ENCODE measurements around the gene ZNF710. TPM values are rescaled to one million over a fixed set of nuclear protein-coding genes. Genes with fewer than 3 reads are reported as not detected.

The ZNF710 gene
- total and polyA plus RNA-seq, 2 donors (not counting 3 experiments of a cell fraction or from before 2014, with no cell fraction given): 8.9 to 32.4 TPM

- Histone ChIP-seq H4K20me1 (replicated peaks; ENCODE audit: control insufficient read depth, extremely low read depth, insufficient read depth, low read length) (no peaks in the 10 kb centered on the region), H3K9me1 (replicated peaks; ENCODE audit: control insufficient read depth, extremely low read depth, insufficient read depth, low read length) (no peaks in the 10 kb centered on the region), H3K36me3 (ENCODE audit: control insufficient read depth in 2 of 2, extremely low read depth in 1 of 2, insufficient read depth in 2 of 2, low read length in 2 of 2) (no peaks in the 10 kb centered on the region), H2AFZ (ENCODE audit: low read depth, low read length) (no peak overlapping the region), H3K4me3 (replicated peaks in 1 of 3; ENCODE audit: insufficient read depth in 1 of 3, low read depth in 1 of 3, low read length in 3 of 3) (no peak overlapping the region), H3K4me1 (ENCODE audit: control insufficient read depth, extremely low read depth, insufficient read depth, low read length) (no peaks in the 10 kb centered on the region), H3K79me2 (ENCODE audit: control insufficient read depth, insufficient read depth, low read length) (no peaks in the 10 kb centered on the region), H3K4me2 (ENCODE audit: insufficient read depth, low read length) (no peak overlapping the region), H3K9me3 (replicated peaks; ENCODE audit: control insufficient read depth, insufficient read depth, low read length) (no peaks in the 10 kb centered on the region), H3K27ac (ENCODE audit: insufficient read depth, low read depth, low read length) (no peak overlapping the region), H3K9ac (replicated peaks; ENCODE audit: extremely low read depth, insufficient read depth, low read length) (no peak overlapping the region), H3K27me3 (ENCODE audit: control insufficient read depth in 2 of 2, insufficient read depth in 2 of 2, low read length in 2 of 2) (no peaks in the 10 kb centered on the region)
- intact Hi-C loops (cut with micrococcal nuclease) (no loop called here), dilution Hi-C loops (cut with MboI; ENCODE audit: extremely low pct_ligation_motif_present, low sequenced_read_pairs) (no loop called here)
- CTCF ChIA-PET: interaction anchor here (0.9 to 1.2 kb wide), 2 partner anchors 11 to 26 kb away, joined by 6 read pairs; no protein-coding TSS in a partner anchor
- DNase-seq (ENCODE audit: low read depth, low spot score) (no peak), FAIRE-seq (peak; percentile 21)
- POLR2A ChIA-PET: no interaction called here
- TF ChIP-seq FOS (IDR thresholded peaks at IDR 0.05; ENCODE audit: borderline replicate concordance, insufficient read depth, low read length) (no peak), MAX (IDR thresholded peaks at IDR 0.05; ENCODE audit: insufficient read depth, insufficient read length) (no peak), CTCF (IDR thresholded peaks at IDR 0.05; ENCODE audit: extremely low read depth in 1 of 2, insufficient read depth in 1 of 2, low read depth in 1 of 2, low read length in 2 of 2) (no peak), EZH2 (IDR thresholded peaks at IDR 0.05; ENCODE audit: borderline replicate concordance, low read depth, low read length, severe bottlenecking) (no peak), POLR2AphosphoS5 (IDR thresholded peaks at IDR 0.05; ENCODE audit: insufficient read depth, low read depth, low read length) (no peak), JUN (IDR thresholded peaks at IDR 0.05; ENCODE audit: borderline replicate concordance, insufficient read depth, insufficient read length, low read depth) (no peak), MYC (IDR thresholded peaks at IDR 0.05; ENCODE audit: low read depth, low read length) (no peak), POLR2A (IDR thresholded peaks at IDR 0.05; ENCODE audit: low read depth, low read length) (no peak), GATA2 (IDR thresholded peaks at IDR 0.05; ENCODE audit: insufficient read depth, insufficient read length, low read depth, low read length) (no peak)
- no TSS peak for BruUV-seq (replicated peaks)
These were observed 36.7 kb upstream of the ZNF710 start for GRCh38 chr15:89964232-89964954.
